Measurements from ENCODE around the gene AKAP8L.
"Not testable (repeated sequence)": the region's sequence is repeated elsewhere in the genome, so short reads cannot be mapped to it uniquely, and the experiment has no call there.

The AKAP8L gene

DNA sequence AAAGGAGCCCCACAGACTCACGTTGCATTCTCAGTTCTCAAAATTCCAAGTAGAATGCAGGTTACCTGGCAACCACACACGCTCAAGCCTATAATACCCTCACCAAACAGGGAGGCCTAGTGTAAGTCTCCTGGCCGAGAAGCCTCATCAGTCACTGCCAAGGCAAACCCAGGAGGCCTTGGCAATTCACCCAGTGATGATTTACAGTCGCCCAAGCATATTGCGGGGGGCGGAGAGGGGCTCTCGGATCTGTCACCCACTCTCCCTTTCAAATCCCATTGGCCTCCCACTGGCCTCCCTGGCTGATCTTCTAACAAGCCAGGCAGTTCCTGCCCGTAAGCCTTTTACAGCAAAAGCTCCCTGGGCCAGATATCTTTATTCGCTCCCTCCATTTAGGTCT lies 1.1 kb downstream of the AKAP8L start:
- no peak for DNase-seq

DNA sequence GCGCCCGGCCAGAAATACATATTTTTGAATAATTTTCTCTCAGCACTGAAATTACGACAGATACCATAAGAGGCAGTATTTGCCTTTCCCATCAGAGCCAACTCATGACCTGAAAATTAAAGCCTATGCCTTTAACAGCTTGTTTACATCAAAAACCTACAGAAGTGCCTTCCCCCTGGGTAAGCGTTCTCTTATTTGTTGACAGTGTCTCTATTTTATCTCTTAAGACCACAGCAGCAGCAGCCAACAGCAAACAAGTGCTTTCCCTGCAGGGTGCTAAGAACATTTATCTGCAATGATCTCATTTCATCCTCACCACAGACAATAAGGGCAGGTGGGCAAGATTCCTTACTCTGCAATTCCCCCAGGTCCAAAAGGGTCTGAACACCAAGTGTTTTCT lies 6.0 kb downstream of the AKAP8L start:
- no peak for DNase-seq

DNA sequence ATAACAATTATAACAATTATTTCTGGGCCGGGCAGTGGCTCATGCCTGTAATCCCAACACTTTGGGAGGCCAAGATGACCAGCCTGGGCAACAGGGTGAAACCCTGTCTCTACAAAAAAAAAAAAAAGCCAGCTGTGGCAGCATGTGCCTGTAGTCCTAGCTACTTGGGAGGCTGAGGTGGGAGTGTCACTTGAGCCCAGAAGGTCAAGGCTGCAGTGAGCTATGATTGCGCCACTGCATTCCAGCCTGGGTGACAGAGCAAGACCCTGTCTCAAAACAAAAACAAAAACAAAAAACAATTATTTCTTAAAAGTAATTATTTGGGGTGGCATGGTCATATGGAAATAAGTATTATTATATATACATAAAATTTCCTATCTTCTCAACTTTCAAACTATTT lies 7.4 kb downstream of the AKAP8L start:
- DNase-seq, result not testable (repeated sequence)

DNA sequence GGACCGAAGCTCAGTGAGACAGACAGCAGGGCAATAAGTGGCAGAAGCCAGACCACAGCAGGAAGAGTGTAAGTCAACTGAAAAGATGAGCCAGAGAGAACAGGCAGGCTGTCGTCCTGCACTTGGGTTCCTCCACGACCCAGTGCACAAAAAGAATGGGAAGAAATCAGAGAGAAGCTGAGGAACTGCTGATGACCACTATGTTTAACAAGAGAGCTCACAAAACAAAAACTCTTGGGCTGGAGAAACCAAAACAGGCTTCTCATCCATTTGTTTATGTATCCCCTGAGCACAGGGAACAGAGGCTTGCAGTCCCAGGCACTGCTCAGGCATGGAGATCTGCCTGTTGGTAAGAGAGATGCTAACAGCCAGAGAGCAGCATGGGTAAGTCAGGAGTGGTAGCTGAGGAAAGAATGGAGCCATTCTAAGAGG lies 14.0 kb downstream of the AKAP8L start:
- DNase-seq, result no peak

DNA sequence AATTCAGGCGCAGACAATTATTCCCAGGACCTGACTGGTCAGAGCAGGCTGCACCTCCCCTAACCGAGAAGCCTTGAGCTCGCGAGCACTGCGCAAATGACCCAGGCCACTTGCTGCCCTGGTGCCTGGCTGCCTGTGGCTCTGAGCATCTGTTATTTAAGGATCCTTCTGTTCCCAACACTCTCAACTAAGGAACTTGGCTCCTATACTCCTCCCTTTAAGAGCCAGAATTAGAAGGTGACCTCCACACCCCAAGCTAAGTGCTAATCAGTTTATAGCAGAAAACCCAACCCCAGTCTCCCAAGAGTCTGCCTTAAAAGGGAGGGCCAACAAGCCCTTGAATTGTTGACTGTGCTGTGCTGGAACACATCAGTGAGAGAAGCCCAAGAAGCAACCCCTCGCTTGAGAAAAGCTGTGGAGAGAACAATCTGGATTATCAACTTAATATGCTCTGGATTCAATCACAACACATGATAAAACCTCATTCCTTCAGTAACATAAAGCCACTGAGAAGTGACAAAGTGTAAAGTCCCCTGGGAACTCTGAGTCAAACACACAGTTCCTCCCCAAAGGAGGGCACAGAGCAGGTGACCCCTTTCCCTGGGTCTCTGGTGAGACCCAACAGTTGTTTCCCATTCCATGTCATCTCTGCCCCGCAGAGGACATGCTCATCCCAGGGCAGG lies 14.6 kb downstream of the AKAP8L start:
- DNase-seq, result no peak

DNA sequence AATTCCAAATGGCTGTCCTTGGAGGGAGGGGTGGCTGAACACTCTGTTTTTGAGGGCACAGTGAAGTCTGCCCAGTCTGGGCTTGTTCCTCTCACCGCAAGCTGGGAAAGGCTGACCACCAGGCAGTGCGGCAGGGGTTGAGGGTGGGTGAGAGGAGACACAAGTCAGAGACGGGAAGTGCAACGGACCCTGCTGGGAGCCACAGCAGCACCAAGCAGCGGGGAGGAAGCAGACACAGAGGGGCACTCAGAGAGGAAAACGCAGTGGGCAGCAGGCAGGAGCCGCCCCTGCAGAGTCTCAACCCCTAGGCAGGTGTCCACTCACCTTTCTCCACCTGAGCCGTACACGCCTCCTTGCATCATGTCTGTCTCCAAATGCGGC lies 15.6 kb downstream of the AKAP8L start:
- DNase-seq, result no peak

DNA sequence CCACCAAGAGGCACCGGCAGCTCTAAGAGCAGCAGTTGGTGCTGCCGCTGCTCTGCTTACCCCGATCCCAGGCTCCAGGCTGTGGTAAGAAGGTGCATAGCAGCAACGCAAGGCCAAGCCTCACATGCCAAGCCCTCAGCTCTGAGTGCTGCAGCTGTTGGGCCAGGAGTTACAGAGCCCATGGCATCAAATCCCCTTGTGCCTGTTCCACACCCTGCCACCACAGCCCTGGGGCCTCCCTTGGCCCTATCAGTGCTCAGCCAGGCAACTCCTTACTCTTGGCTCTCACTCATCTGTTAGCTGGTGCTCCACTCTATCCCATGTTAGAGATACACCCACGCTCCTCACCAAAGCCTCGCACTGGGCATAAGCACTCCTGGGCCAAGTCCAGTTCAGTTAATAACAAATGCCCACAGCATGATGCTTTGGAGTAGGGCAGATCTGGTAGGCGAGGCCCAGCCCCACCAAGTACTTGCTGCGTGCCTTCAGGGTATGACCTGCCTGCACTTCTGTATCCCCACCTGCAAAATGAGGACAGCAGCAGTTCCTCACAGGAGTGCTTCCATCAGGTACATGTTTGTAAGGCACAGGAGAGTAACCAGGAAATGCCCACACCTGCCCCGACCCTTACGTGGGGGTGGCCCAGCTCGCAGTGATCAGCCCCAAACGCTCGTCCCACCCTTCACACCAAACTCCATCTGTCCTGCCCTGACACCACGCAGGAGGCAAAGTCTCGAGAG lies 16.2 kb downstream of the AKAP8L start:
- no peak for DNase-seq

DNA sequence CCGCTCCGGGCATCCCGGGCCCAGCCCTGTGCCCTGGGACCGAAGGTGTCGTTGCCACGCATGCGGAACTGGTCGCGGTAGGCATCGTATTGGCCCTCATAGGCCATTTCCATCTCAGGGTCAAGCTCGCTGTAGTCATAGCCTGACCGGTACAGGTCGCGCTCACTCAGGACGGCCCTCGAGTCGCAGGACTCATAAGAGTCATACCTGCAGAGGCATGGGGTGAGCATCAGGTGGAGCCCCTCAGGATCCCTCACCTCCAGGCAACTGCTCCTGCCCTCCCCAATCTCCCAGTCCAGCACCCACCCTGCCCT lies 17.4 kb downstream of the AKAP8L start:
- DNase-seq, result no peak

DNA sequence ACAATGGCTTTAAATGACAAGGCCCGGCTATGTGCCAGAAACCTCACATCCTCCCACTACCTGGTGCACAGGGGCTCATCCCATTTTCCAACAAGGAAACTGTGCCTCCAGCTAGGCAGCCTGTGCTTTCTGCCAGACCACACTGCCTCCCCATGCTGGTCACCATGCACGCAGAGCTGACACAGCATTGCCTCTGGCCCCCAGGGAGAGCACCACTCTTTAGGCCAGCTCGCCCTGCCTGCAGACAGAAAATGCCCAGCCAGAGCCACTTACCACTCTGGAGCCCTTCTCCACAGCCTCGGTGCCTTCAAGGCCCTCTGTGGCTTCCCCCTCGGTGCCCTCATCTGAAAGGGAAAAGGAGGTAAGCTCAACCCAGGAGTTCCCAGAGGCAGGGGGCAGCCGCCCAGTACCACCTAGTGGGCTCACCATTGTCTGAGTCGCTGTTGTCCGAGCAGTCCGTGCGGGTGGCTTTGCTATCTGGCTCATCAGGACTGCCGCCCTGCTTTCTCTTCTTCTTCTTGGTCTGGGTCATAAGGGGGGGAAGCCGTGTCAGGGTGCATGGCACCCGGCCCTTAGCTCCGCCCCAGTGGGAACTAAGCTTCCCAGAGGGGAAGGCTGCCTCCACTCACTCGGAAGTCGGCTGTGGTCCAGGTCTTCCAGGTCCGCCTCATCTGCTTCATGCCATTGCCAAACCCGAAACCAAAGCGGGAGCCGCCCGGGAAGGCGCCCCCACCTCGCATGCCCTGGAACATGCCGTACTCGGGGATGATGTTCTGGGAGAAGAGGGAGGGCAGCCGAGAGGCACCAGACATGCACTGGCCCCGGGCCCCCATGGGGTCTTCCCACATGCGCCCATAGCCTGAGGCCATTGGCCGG lies 18.0 kb downstream of the AKAP8L start:
- no peak for DNase-seq

DNA sequence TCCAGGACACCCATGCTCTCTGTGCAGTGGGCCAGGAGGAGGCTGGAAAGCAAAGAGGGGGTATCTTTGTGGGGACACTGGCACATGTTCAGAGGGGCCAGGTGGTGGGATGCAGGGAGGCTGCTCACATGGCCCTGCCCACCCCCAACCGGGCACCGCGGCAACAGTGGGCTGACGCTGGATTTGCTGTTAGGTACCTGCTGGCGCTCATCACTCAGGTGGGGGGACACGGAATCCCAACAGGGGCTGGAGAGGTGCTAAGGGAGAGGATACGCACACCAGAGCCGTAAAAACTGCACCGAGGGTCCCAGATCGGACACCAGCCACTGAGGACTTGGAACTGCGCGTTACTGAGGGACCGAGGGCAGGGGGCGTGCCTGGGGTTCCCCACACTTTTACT lies 19.2 kb downstream of the AKAP8L start:
- no peak for DNase-seq

DNA sequence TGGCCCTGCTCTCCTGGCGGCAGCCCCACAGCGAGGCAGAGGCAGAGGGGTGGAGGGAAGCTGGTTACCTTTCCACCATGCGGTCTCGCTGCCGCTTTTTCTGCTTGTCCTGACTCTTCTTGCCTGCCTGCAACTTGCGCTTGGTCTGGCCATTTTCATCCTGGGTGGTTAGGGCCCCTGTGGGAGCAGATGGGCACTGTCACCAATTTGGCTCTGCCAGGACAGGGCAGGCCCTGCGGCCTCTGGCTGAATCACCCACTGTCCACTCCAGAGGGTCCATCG lies 19.6 kb downstream of the AKAP8L start:
- DNase-seq, result no peak

DNA sequence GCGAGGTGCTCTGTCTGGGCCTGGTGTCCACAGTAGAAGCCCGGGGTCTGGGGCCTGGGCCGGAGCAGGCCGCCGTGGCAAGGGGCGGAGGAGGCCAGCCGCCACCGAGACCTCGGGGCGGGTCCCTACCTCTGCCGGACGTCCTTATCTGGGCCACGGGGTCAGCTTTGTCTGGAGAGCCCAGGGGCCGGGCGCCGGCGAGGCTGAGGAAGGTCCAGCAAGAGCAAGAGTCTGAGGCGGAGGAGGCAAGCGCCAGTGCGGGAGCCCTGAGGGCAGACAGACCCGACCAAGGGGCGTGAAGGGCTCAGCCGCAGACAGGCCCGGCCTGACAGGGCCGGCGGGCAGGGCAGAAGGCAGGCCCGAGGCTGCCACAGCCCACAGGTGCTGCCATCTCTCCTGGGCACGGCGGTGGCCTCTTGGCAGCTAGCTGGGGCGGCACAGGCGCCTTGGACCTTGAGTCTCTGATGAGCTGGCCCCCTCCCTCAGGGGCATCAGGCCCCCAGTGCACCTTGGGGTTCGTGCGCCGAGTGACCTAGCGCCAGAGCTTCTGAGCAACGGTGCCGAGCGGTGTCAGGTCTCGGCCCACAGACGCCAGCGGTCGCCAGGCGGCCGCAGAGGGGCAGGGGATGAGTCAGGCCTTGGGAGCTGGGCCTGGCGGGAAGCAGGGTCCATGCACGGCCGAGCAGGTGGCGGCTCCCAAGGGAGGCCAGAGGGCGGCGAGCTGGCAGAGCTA lies 20.1 kb downstream of the AKAP8L start:
- no peak for DNase-seq

DNA sequence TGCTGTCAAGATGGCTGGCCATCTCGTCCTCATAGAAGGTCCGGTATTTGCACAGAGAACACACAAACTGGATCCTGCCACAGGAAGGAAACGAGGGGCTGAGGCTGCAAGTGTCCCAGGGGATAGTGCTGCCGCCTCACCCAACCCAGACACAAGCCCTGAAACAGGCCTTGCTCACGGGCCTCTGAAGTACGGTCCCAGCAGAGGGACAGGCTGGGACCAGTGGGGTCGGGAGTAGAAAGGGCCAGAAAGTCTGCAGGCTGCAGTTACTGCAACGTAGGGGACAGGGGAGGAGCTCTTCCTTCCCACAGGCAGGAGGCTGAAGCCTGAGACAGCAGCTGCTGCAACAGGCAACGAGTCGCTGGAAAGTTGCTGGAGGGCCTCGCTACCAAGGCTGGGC lies 21.0 kb downstream of the AKAP8L start:
- no peak for DNase-seq

DNA sequence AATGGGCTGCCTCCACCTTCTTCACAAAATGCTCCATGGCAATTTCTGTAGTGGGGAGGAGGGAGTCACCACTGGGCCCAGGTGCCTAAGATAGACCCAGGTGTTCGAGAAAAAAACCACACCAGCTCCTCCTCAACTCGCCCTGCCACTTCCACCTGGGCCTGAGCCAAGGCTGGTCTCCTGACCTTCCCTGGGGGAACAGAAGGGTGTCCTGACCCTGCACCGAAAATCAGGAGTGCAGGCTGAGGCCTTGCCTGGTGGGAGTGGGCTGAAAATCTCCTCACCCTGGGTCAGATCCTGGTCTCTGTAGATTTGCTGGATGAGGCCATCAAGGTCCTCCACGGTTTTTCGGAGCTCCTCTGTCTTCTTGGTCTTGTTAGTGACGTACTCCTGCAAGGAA lies 21.6 kb downstream of the AKAP8L start:
- DNase-seq, result no peak

DNA sequence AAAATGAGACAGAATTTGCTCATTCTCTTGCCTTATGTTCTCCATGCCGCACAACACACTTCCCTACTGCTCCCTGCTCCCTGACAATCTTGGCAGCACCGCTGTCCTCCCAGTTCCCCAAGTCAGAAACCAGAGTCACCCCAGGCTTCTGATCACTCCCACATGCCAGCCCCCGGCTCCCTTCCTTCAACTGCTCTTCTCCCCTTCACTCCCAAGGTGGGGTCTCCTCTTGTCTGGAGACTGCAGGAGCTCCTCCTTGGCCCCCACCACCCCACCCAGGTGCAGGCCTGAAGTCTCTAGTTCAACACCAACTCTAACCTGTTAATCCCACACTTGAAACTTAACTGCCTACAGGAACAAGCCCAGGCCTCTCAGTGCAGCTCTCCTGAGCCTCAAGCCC lies 22.4 kb downstream of the AKAP8L start:
- DNase-seq, result no peak

DNA sequence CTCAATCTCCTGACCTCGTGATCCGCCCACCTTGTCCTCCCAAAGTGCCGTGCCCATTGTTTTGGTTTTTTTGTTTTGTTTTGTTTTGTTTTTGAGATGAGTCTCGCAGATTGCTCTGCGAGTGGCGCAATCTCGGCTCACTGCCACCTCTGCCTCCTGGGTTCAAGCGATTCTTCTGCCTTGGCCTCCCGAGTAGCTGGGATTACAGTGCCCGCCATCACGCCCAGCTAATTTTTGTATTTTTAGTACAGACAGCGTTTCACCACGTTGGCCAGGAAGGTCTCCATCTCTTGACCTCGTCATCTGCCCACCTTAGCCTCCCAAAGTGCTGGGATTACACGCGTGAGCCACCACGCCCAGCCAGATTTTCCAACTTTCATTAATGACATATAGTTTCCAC lies 23.5 kb downstream of the AKAP8L start:
- not testable (repeated sequence) for DNase-seq

DNA sequence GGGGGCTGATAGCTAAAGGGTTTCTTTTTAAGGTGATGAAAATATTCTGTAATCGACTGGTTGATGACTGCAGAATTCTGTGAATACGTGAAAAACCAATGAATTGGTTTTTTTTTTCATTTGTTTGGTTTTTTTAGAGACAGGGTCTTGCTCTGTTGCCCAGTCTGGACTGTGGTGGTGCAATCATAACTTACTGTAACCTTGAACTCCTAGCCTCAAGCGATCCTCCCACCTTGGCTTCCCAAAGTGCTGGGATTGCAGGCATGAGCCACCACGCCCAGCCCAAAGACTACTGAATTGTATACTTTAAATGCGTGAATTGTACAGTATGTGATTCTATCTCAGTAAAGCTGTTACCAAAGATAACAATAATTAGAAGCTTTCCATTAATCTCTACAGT lies 24.4 kb downstream of the AKAP8L start:
- DNase-seq, result no peak

DNA sequence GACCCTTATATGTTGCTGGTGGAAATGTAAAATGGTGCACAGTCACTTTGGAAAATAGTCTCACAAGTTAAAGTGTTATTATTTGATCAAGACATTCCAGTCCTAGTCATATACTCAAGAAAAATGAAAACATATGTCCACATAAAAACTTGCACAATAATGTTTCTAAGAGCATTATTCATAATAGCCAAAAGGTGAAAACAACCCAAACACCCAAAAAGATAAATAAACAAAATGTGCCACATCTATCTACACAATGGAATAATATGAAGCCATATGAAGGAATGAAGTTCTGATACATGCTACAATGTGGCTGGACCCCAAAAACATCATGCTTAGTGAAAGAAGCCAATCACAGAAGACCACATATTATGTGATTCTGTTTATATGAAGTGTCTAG lies 24.8 kb downstream of the AKAP8L start:
- no peak for DNase-seq

DNA sequence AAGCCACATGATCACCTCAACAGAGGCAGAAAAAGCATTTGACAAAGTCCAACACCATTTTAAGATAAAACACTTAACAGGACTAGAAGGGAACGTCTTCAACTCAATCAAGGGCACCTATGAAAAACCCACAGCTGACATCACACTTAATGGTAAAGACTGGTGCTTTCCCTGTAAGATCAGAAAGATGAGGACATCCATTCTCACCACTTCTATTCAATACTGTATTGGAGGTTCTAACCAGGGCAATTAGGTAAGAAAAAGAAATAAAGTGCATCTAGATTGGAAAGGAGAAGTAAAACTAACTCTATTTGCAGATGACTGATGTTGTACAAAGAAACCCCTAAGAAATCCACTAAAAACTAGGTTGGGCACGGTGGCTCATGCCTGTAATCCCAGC lies 28.0 kb downstream of the AKAP8L start:
- DNase-seq, result no peak

DNA sequence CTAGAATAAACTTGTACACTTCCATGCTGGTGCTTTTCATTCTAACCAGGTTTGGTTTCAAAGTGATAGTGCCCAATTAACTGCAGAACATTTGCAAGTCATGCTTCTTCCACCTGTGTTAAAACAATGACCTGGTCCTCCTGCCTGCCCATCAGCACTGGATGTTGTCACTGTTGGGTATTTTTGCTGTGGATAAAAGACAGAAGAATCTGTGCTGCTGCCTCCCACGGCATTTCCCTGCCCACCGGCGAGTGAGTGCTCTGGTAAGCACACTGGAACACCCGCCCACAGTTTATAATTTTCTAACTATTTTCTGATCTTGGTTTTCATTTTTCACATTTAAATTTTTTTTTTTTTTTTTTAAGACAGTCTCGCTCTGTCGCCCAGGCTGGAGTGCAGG lies 36.9 kb downstream of the AKAP8L start:
- DNase-seq, result no peak

DNA sequence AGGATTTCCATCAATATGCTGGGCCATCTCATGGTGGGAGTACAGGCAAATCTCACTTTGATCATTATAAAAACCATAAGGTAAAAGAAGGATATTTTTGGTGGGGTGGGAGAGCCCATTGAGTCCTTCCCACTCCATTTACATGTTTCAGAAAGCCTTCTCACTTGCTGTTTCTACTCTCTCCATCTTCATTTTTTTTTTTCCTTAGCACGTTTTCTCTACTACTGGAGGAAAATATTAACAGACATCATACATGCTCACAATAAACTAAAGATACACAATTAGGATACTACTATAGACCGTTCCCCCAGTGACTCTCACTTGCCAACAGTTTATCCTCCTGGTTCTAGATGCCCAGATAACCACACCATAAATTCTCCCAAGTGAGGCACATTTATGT lies 37.4 kb downstream of the AKAP8L start:
- no peak for DNase-seq

DNA sequence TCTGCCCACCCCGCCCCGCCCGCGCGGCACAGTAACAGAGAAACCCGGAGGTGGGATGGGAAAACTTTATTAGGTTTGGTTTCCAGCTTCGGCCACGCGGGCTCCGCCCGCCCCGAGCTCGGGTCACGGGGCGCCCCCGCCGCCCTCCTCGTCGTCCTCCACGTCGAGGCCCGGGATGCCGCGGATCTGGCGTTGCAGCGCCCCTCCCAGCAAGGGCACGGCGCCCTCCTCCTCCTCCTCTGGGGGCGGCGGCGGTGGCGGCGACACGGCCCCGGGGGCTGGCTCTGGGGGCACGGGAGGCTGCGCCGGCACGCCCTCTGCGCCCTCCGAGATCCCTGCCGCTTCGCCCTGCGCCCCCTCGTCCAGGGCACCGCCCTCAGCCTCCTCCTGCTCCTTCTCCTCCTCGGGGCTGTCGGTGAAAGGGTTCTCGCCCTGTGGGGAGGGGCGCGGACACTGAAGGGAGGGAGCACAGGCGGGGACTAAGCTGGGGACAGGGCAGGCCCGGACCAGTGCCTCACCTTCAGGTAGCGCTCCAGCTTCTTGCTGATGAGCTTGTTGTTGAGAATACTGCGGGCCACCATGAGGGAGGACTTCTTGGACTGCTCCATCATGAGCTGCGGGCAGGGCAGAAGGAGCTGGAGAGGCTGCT lies 38.7 kb downstream of the AKAP8L start:
- DNase-seq, result peak; percentile 76
